CD8-positive, alpha-beta memory T cell (primary cell): ENCODE data around the gene CEACAM16. TPM values are rescaled to one million over a fixed set of nuclear protein-coding genes. Genes with fewer than 3 reads are reported as not detected.
A peak's percentile ranks its signal among the peaks of the same experiment; 100 is the strongest.

Experiments used
- CTCF ChIA-PET: fragments of 350-600 bp; sonication (Branson Sonifier 250); formaldehyde crosslinking; loops from one replicate; lab custom pipeline; 2021; ENCODE audit warnings: antibody characterized with exemption; lab: Charles Lee
- POLR2A ChIA-PET: fragments of 350-600 bp; sonication (Branson Sonifier 250); formaldehyde crosslinking; loops from one replicate; lab custom pipeline; 2021; ENCODE audit warnings: antibody characterized with exemption; lab: Charles Lee
- DNase-seq, 5 donors: peaks; one replicate each; pipeline versions ENCODE4 v3.0.0 to v3.0.0-alpha.2; 2020 to 2022; ENCODE audit warnings: mixed read lengths in 1 of 5
- H3K27ac ChIP-seq: one replicate; pipeline ENCODE4 v1.7.0; 2013; ENCODE audit warnings: low read depth, mild to moderate bottlenecking, low read length, moderate library complexity
- H3K27me3 ChIP-seq: 2 replicates; pipeline ENCODE4 v1.7.0; 2013; ENCODE audit warnings: low read length, mild to moderate bottlenecking; ENCODE audit not compliant: insufficient read depth, poor library complexity, severe bottlenecking
- H3K36me3 ChIP-seq: 2 replicates; pipeline ENCODE4 v1.7.0; 2013; ENCODE audit warnings: mild to moderate bottlenecking, low read length, moderate library complexity; ENCODE audit not compliant: insufficient read depth
- H3K4me1 ChIP-seq: 2 replicates; pipeline ENCODE4 v1.7.0; 2013; ENCODE audit warnings: mild to moderate bottlenecking, low read length, moderate library complexity; ENCODE audit not compliant: insufficient read depth
- H3K4me3 ChIP-seq: 2 replicates; pipeline ENCODE4 v1.7.0; 2013; ENCODE audit warnings: mild to moderate bottlenecking, low read length
- H3K9me3 ChIP-seq: 2 replicates; pipeline ENCODE4 v1.7.0; 2013; ENCODE audit warnings: mild to moderate bottlenecking, low read length
- H3K27ac Mint-ChIP-seq, 8 donors: one replicate each; pipeline ENCODE4 v1.8.0; 2020 to 2021; ENCODE audit warnings: mixed read lengths in 8 of 8, mild to moderate bottlenecking in 6 of 8, inconsistent platforms in 3 of 8, moderate library complexity in 3 of 8
- H3K27me3 Mint-ChIP-seq, 2 donors: one replicate each; pipeline ENCODE4 v1.8.0; 2020 to 2021; ENCODE audit warnings: mixed read lengths in 2 of 2, mild to moderate bottlenecking in 1 of 2, moderate library complexity in 1 of 2
- H3K36me3 Mint-ChIP-seq, 3 donors: one replicate each; pipeline ENCODE4 v1.8.0; 2020 to 2021; ENCODE audit warnings: mixed read lengths in 3 of 3, inconsistent platforms in 1 of 3, mild to moderate bottlenecking in 1 of 3
- H3K4me1 Mint-ChIP-seq, 3 donors: one replicate each; pipeline ENCODE4 v1.8.0; 2020 to 2021; ENCODE audit warnings: mixed read lengths in 3 of 3, inconsistent platforms in 1 of 3, mild to moderate bottlenecking in 1 of 3
- H3K4me3 Mint-ChIP-seq, 7 donors: one replicate each; pipeline ENCODE4 v1.8.0; 2020 to 2021; ENCODE audit warnings: mixed read lengths in 7 of 7, mild to moderate bottlenecking in 6 of 7, moderate library complexity in 4 of 7, inconsistent platforms in 2 of 7
- H3K9me3 Mint-ChIP-seq, 5 donors: one replicate each; pipeline ENCODE4 v1.8.0; 2020 to 2022; ENCODE audit warnings: mixed read lengths in 5 of 5, mild to moderate bottlenecking in 3 of 5, moderate library complexity in 2 of 5, inconsistent platforms in 1 of 5
- polyA plus RNA-seq: library from polyadenylated mRNA; unstranded; fragments of 300-500 nt; fragmentation: Illumina TruSeq; gene quantifications from one replicate; pipeline ENCODE4 v1.2.3, GENCODE V29; 2021
- total RNA-seq, 2 experiments: library from RNA; stranded (reverse); gene quantifications; one replicate each; pipeline ENCODE4 v1.2.3, GENCODE V29; 2021

CEACAM16 gene
- total and polyA plus RNA-seq, 3 experiments from 2014 or later = not detected

GRCh38 chr19:44754750-44755080 lies 55.8 kb downstream of the CEACAM16 start:
- ChIA-PET POLR2A (interaction anchor here (0.8 kb wide), 1 partner anchor 16 kb away, joined by 3 read pairs; no protein-coding TSS in a partner anchor), CTCF (interaction anchor here (1.1 to 5.5 kb wide), 4 partner anchors 13 to 31 kb away, joined by 3 to 32 read pairs (median 15); no protein-coding TSS in a partner anchor)
- Histone ChIP-seq H3K9me3 (no peaks in the 10 kb centered on the region), H3K4me1 (peaks cover 57% of the 10 kb centered on the region), H3K36me3 (no peaks in the 10 kb centered on the region), H3K27me3 (no peaks in the 10 kb centered on the region), H3K27ac (peak overlapping the region; percentile 89), H3K4me3 (peak overlapping the region; percentile 86)
- peak overlapping the region; percentile 62 to 99 (median 97) for H3K27ac Mint-ChIP-seq
- H3K27me3 Mint-ChIP-seq = peaks cover 0 to 3% of the 10 kb centered on the region in 2 donors
- H3K4me3 Mint-ChIP-seq = peak overlapping the region; percentile 89 to 98 (median 94)
- H3K9me3 Mint-ChIP-seq = peaks cover 0 to 2% (median 0%) of the 10 kb centered on the region in 5 donors
- H3K36me3 Mint-ChIP-seq = peaks cover 0 to 64% (median 5%) of the 10 kb centered on the region in 3 donors
- DNase-seq = peak in 2 of 5 donors; percentile 11 to 46
- peaks cover 51 to 72% (median 61%) of the 10 kb centered on the region in 3 donors for H3K4me1 Mint-ChIP-seq

GRCh38 chr19:44755219-44755618 lies 56.3 kb downstream of the CEACAM16 start:
- Mint-ChIP-seq H3K4me3 (peak overlapping the region; percentile 89 to 98 (median 94)), H3K36me3 (peaks cover 2 to 65% (median 5%) of the 10 kb centered on the region in 3 donors)

GRCh38 chr19:44756089-44756562 lies 57.2 kb downstream of the CEACAM16 start:
- Histone ChIP-seq H3K36me3 (no peaks in the 10 kb centered on the region), H3K9me3 (no peaks in the 10 kb centered on the region), H3K27ac (no peak overlapping the region), H3K4me1 (peaks cover 54% of the 10 kb centered on the region), H3K27me3 (no peaks in the 10 kb centered on the region), H3K4me3 (no peak overlapping the region)
- DNase-seq = no peak
- ChIA-PET CTCF (interaction anchor here (1.1 to 5.5 kb wide), 2 partner anchors 15 to 32 kb away, joined by 3 to 32 read pairs; no protein-coding TSS in a partner anchor), POLR2A (no interaction called here)
- Mint-ChIP-seq H3K4me1 (peaks cover 52 to 72% (median 61%) of the 10 kb centered on the region in 3 donors), H3K27me3 (peaks cover 0 to 3% of the 10 kb centered on the region in 2 donors), H3K4me3 (peak overlapping the region in 3 of 7 donors; percentile 37 to 74 (median 55)), H3K27ac (peak overlapping the region; percentile 50 to 99 (median 72)), H3K9me3 (peaks cover 0 to 2% (median 0%) of the 10 kb centered on the region in 5 donors), H3K36me3 (peaks cover 5 to 62% (median 5%) of the 10 kb centered on the region in 3 donors)

More at GRCh38 chr19:44755219-44755618, 56.3 kb downstream of the CEACAM16 start:
- Histone ChIP-seq H3K9me3 (no peaks in the 10 kb centered on the region), H3K4me3 (peak overlapping the region; percentile 86), H3K27ac (peak overlapping the region; percentile 89), H3K4me1 (peaks cover 56% of the 10 kb centered on the region), H3K27me3 (no peaks in the 10 kb centered on the region), H3K36me3 (no peaks in the 10 kb centered on the region)
- POLR2A ChIA-PET = no interaction called here
- CTCF ChIA-PET = interaction anchor here (1.1 to 5.5 kb wide), 2 partner anchors 16 to 31 kb away, joined by 3 to 32 read pairs; no protein-coding TSS in a partner anchor
- peaks cover 50 to 72% (median 61%) of the 10 kb centered on the region in 3 donors for H3K4me1 Mint-ChIP-seq
- peaks cover 0 to 3% of the 10 kb centered on the region in 2 donors for H3K27me3 Mint-ChIP-seq
- DNase-seq = no peak
- H3K27ac Mint-ChIP-seq = peak overlapping the region in 7 of 8 donors; percentile 92 to 99 (median 98)
- H3K9me3 Mint-ChIP-seq = peaks cover 0 to 2% (median 0%) of the 10 kb centered on the region in 5 donors

- Mint-ChIP-seq H3K4me1 (peaks cover 48 to 65% (median 52%) of the 10 kb centered on the region in 3 donors), H3K36me3 (peaks cover 5 to 52% (median 5%) of the 10 kb centered on the region in 3 donors), H3K9me3 (peaks cover 0 to 2% (median 0%) of the 10 kb centered on the region in 5 donors), H3K27me3 (peaks cover 0 to 3% of the 10 kb centered on the region in 2 donors), H3K4me3 (no peak overlapping the region), H3K27ac (peak overlapping the region in 3 of 8 donors; percentile 21 to 66 (median 39))
- no peaks in the 10 kb centered on the region for H3K36me3 ChIP-seq
- peaks cover 43% of the 10 kb centered on the region for H3K4me1 ChIP-seq
- no peaks in the 10 kb centered on the region for H3K9me3 ChIP-seq
- H3K27me3 ChIP-seq = no peaks in the 10 kb centered on the region
- POLR2A ChIA-PET = no interaction called here
- DNase-seq = no peak
- H3K4me3 ChIP-seq = no peak overlapping the region
- H3K27ac ChIP-seq = no peak overlapping the region
- CTCF ChIA-PET = interaction anchor here (1.5 kb wide), 1 partner anchor 13 kb away, joined by 6 read pairs; no protein-coding TSS in a partner anchor
Observed at GRCh38 chr19:44757057-44757734, 58.2 kb downstream of the CEACAM16 start.

- H3K4me3 ChIP-seq = no peak overlapping the region
- ChIA-PET POLR2A (no interaction called here), CTCF (interaction anchor here (0.6 to 1.5 kb wide), 2 partner anchors 13 to 41 kb away, joined by 3 to 6 read pairs; no protein-coding TSS in a partner anchor)
- no peaks in the 10 kb centered on the region for H3K27me3 ChIP-seq
- H3K4me1 ChIP-seq = peaks cover 36% of the 10 kb centered on the region
- Mint-ChIP-seq H3K27me3 (peaks cover 0 to 1% of the 10 kb centered on the region in 2 donors), H3K27ac (peak overlapping the region in 3 of 8 donors; percentile 68 to 79 (median 76)), H3K36me3 (peaks cover 5 to 45% (median 6%) of the 10 kb centered on the region in 3 donors), H3K4me3 (peak overlapping the region in 1 of 7 donors; percentile 23), H3K9me3 (peaks cover 0 to 2% (median 0%) of the 10 kb centered on the region in 5 donors), H3K4me1 (peaks cover 42 to 62% (median 47%) of the 10 kb centered on the region in 3 donors)
- no peaks in the 10 kb centered on the region for H3K36me3 ChIP-seq
- no peak overlapping the region for H3K27ac ChIP-seq
- H3K9me3 ChIP-seq = no peaks in the 10 kb centered on the region
- DNase-seq = no peak
Observed at GRCh38 chr19:44757735-44758505, 59.0 kb downstream of the CEACAM16 start.

GRCh38 chr19:44758596-44758995 lies 59.6 kb downstream of the CEACAM16 start:
- Histone ChIP-seq H3K4me3 (no peak overlapping the region), H3K27me3 (no peaks in the 10 kb centered on the region), H3K9me3 (no peaks in the 10 kb centered on the region), H3K27ac (no peak overlapping the region), H3K4me1 (peaks cover 32% of the 10 kb centered on the region), H3K36me3 (no peaks in the 10 kb centered on the region)
- CTCF ChIA-PET = interaction anchor here (1.5 kb wide), 1 partner anchor 12 kb away, joined by 6 read pairs; no protein-coding TSS in a partner anchor
- no peak for DNase-seq
- H3K4me1 Mint-ChIP-seq = peaks cover 37 to 59% (median 46%) of the 10 kb centered on the region in 3 donors
- H3K27ac Mint-ChIP-seq = peak overlapping the region in 4 of 8 donors; percentile 27 to 76 (median 46)
- no peaks in the 10 kb centered on the region for H3K27me3 Mint-ChIP-seq
- no peak overlapping the region for H3K4me3 Mint-ChIP-seq
- no peaks in the 10 kb centered on the region for H3K9me3 Mint-ChIP-seq
- H3K36me3 Mint-ChIP-seq = peaks cover 5 to 42% (median 7%) of the 10 kb centered on the region in 3 donors
- POLR2A ChIA-PET = no interaction called here

GRCh38 chr19:44759083-44759804 lies 60.3 kb downstream of the CEACAM16 start:
- peaks cover 32% of the 10 kb centered on the region for H3K4me1 ChIP-seq
- CTCF ChIA-PET = no interaction called here
- Mint-ChIP-seq H3K27ac (peak overlapping the region in 6 of 8 donors; percentile 76 to 99 (median 91)), H3K27me3 (no peaks in the 10 kb centered on the region), H3K4me3 (no peak overlapping the region), H3K36me3 (peaks cover 5 to 37% (median 7%) of the 10 kb centered on the region in 3 donors), H3K4me1 (peaks cover 36 to 60% (median 47%) of the 10 kb centered on the region in 3 donors), H3K9me3 (no peaks in the 10 kb centered on the region)
- H3K4me3 ChIP-seq = no peak overlapping the region
- peak in 1 of 5 donors; percentile 34 for DNase-seq
- POLR2A ChIA-PET = no interaction called here
- H3K27ac ChIP-seq = no peak overlapping the region
- H3K9me3 ChIP-seq = no peaks in the 10 kb centered on the region
- H3K27me3 ChIP-seq = no peaks in the 10 kb centered on the region
- H3K36me3 ChIP-seq = no peaks in the 10 kb centered on the region
